ENCODE measurements around the gene HMX1. TPM values are rescaled to one million over a fixed set of nuclear protein-coding genes. Genes with fewer than 3 reads are reported as not detected.

Gene HMX1
- total and polyA plus RNA-seq, 2 donors = 0.26 TPM; not detected in 1

DNA sequence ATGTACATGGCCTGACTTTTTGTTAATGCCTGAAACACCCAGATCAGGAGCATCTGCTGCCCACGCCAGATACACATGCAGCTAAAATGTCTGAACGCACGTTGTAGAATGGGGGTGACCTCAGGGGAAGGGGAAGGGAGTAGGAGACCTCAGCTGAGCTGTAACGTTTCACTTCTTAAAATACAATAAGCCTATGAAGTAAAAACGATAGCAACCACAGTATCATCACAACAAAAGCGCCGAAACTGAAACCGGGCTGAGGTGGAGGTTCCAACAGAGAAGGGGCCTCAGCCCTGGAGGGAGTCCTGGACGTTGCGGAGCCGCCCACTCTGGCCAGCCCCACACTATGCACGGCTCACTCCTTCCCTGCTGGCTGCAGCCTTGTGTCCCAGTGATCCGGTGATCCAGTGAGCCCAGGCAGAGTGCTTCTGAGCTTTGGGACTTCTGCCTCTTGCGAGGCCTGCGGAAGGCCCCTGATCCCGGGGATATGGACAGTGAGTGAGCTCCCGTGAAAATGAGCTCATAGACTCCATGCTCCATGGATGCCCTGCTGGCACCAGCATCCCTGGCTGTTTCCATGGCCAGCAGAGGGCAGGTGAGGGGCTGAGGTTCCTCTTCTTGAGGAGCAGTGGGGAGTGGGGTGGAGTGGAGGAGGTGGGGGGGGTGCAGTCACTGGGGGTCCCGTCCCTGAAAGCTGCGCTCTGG is 52.0 kb downstream of the HMX1 start:
- Histone ChIP-seq H3K4me3 (ENCODE audit: low read depth, low read length) (no peak overlapping the region), H3K4me1 (ENCODE audit: insufficient read depth) (no peaks in the 10 kb centered on the region), H3K36me3 (ENCODE audit: insufficient read depth) (no peaks in the 10 kb centered on the region), H3K27ac (ENCODE audit: low read depth) (no peak overlapping the region)
- whole genome bisulfite sequencing = 53% methylated on average over 19 of the region's 19 CpGs
- DNase-seq (ENCODE audit: extremely low spot score) = no peak

DNA sequence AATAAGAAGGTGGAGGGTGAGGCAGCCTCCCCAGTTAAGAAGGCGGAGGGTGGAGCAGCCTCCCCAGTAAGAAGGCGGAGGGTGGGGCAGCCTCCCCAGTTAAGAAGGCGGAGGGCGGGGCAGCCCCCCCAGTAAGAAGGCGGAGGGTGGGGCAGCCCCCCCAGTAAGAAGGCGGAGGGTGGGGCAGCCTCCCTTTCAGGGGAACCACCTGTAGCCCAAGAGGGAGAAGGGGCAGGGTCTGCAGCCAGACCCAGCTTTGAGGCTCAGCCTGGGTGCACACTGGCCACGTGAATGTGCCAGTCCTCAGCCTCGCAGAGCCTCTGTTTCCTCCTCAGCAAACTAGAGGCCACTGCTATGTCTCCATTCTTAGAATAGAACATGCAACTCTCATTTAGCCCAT is 52.6 kb downstream of the HMX1 start:
- DNase-seq (ENCODE audit: extremely low spot score) = no peak
- 85% methylated on average over 8 of the region's 8 CpGs for WGBS
- Histone ChIP-seq H3K4me3 (ENCODE audit: low read depth, low read length) (no peak overlapping the region), H3K36me3 (ENCODE audit: insufficient read depth) (no peaks in the 10 kb centered on the region), H3K27ac (ENCODE audit: low read depth) (no peak overlapping the region), H3K4me1 (ENCODE audit: insufficient read depth) (no peaks in the 10 kb centered on the region)

GRCh38 chr4:8818063-8818881 is 53.4 kb downstream of the HMX1 start:
- 65% methylated on average over 11 of the region's 11 CpGs for WGBS
- no peak for DNase-seq (ENCODE audit: extremely low spot score)
- Histone ChIP-seq H3K4me1 (ENCODE audit: insufficient read depth) (no peaks in the 10 kb centered on the region), H3K4me3 (ENCODE audit: low read depth, low read length) (no peak overlapping the region), H3K36me3 (ENCODE audit: insufficient read depth) (no peaks in the 10 kb centered on the region), H3K27ac (ENCODE audit: low read depth) (no peak overlapping the region)

GRCh38 chr4:8817813-8818062 is 53.9 kb downstream of the HMX1 start:
- no peak for DNase-seq (ENCODE audit: extremely low spot score)
- Histone ChIP-seq H3K36me3 (ENCODE audit: insufficient read depth) (no peaks in the 10 kb centered on the region), H3K27ac (ENCODE audit: low read depth) (no peak overlapping the region), H3K4me3 (ENCODE audit: low read depth, low read length) (no peak overlapping the region), H3K4me1 (ENCODE audit: insufficient read depth) (no peaks in the 10 kb centered on the region)
- WGBS = 24% methylated on average over 5 of the region's 5 CpGs

DNA sequence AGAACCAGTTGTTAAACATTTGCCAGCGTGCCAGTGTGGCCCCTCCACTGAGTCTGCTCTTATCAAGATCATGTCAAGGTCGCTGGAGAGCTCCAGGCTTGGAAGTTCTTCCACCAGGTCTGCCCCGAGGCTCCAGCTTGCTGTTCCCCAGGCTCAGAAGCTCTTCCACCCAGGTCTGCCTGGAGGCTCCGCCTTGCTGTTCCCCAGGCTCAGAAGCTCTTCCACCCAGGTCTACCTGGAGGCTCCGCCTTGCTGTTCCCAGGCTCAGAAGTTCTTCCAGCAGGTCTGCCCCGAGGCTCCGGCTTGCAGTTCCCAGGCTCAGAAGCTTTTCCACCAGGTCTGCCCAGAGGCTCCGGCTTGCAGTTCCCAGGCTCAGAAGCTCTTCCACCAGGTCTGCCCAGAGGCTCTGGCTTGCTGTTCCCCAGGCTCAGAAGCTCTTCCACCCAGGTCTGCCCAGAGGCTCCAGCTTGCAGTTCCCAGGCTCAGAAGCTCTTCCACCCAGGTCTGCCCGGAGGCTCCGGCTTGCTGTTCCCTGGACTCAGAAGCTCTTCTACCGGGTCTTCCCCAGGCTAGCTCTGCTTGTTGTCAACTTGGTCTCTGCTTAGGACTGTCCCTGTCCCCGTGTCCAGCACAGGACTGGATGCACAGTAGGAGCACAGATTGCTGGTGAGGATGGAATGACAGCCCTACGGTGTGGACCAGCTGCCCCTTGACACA is 54.4 kb downstream of the HMX1 start:
- no peak overlapping the region for H3K27ac ChIP-seq (ENCODE audit: low read depth)
- no peaks in the 10 kb centered on the region for H3K36me3 ChIP-seq (ENCODE audit: insufficient read depth)
- H3K4me1 ChIP-seq (ENCODE audit: insufficient read depth) = no peaks in the 10 kb centered on the region
- WGBS = 78% methylated on average over 13 of the region's 13 CpGs
- no peak overlapping the region for H3K4me3 ChIP-seq (ENCODE audit: low read depth, low read length)
- no peak for DNase-seq (ENCODE audit: extremely low spot score)

Measured in urinary bladder (tissue), 4 donors.